K562 (cell line): ENCODE measurements around the gene C10orf90. TPM values are rescaled to one million over a fixed set of nuclear protein-coding genes. Genes with fewer than 3 reads are reported as not detected.

ENCODE experiments used
- ATAC-seq: fragments of 200-7000 bp; cut with Tn5 transposase; 3 replicates; pipeline ENCODE4 v1.9.1; 2020; ENCODE audit warnings: moderate library complexity
- BruUV-seq: library from RNA; stranded (reverse); fragments of 400-500 nt; replicated peaks from 2 replicates; lab custom pipeline; 2021; lab: Mats Ljungman, UMichigan
- CTCF ChIA-PET: fragments of 300-600 bp; formaldehyde crosslinking; extraction: SDS; loops from one replicate; lab custom pipeline; 2021; ENCODE audit warnings: low intra/inter-chr PET ratio; lab: Yijun Ruan, JAX
- POLR2A ChIA-PET: fragments of 300-600, 350-650 bp; sonication (Branson Sonifier 250); formaldehyde crosslinking; extraction: SDS; loops from one replicate; lab custom pipeline; 2021; ENCODE audit warnings: antibody characterized with exemption, inconsistent platforms; lab: Yijun Ruan, JAX
- DNase-seq, 4 experiments: peaks; one replicate each; pipeline versions ENCODE4 v3.0.0 to v3.0.0-alpha.2; 2011 to 2018; ENCODE audit warnings: low spot score in 3 of 4, mixed read lengths in 3 of 4; ENCODE audit errors: extremely low read depth in 1 of 4
- FAIRE-seq: peaks from 2 replicates; lab custom pipeline; 2011; peaks lifted over from hg19 to GRCh38; lab: Jason Lieb, UNC
- H2AFZ ChIP-seq: 2 replicates; pipeline ENCODE4 v1.6.0; 2011; ENCODE audit warnings: low read depth, low read length, control low read depth, inconsistent platforms
- H3K27ac ChIP-seq: fragments of 200-600 bp; 3 replicates; pipeline ENCODE4 v1.8.0; 2011; ENCODE audit warnings: low read depth, mild to moderate bottlenecking, control low read depth, inconsistent platforms, low read length, moderate library complexity, mixed read lengths; ENCODE audit errors: extremely low read depth
- H3K27me3 ChIP-seq, 2 experiments: fragments of 300-600 bp in 1 of 2; 2 replicates in 1 of 2; 3 replicates in 1 of 2; pipeline versions ENCODE4 v1.6.0 to v1.8.0; 2011; ENCODE audit warnings: inconsistent platforms in 2 of 2, low read length in 2 of 2, mild to moderate bottlenecking in 1 of 2, mixed read lengths in 1 of 2, moderate library complexity in 1 of 2; ENCODE audit not compliant: control insufficient read depth in 2 of 2, insufficient read depth in 2 of 2
- H3K36me3 ChIP-seq: fragments of 300-600 bp; 3 replicates; pipeline ENCODE4 v1.8.0; 2011; ENCODE audit warnings: mild to moderate bottlenecking, low read length, inconsistent platforms; ENCODE audit not compliant: control insufficient read depth, insufficient read depth
- H3K4me1 ChIP-seq, 2 experiments: fragments of 200-600 bp in 1 of 2; replicated peaks in 1 of 2; 2 replicates in 1 of 2; 3 replicates in 1 of 2; pipeline versions ENCODE4 v1.5.1 to v1.8.0; 2011; ENCODE audit warnings: inconsistent platforms in 2 of 2, low read length in 2 of 2, mild to moderate bottlenecking in 1 of 2, mixed read lengths in 1 of 2, moderate library complexity in 1 of 2; ENCODE audit not compliant: control insufficient read depth in 2 of 2, insufficient read depth in 2 of 2
- H3K4me2 ChIP-seq: 2 replicates; pipeline ENCODE4 v1.6.1; 2011; ENCODE audit warnings: low read length, control low read depth, inconsistent platforms, mixed read lengths; ENCODE audit not compliant: insufficient read depth
- H3K4me3 ChIP-seq: fragments of 200-600 bp; sonication (generic), shearing (Covaris generic); 2 replicates; pipeline ENCODE4 v1.5.1; 2016; ENCODE audit warnings: control low read depth, inconsistent platforms
- H3K79me2 ChIP-seq: fragments of 200-600 bp; 3 replicates; pipeline ENCODE4 v1.8.0; 2011; ENCODE audit warnings: low read length, inconsistent platforms; ENCODE audit not compliant: control insufficient read depth, insufficient read depth
- H3K9ac ChIP-seq, 2 experiments: 2 replicates each; pipeline versions ENCODE4 v1.6.0 to v1.6.1; 2011; ENCODE audit warnings: low read depth in 2 of 2, low read length in 2 of 2, control low read depth in 1 of 2, inconsistent platforms in 1 of 2, mild to moderate bottlenecking in 1 of 2, mixed read lengths in 1 of 2; ENCODE audit not compliant: insufficient read depth in 1 of 2
- H3K9me1 ChIP-seq: one replicate; pipeline ENCODE4 v1.6.0; 2011; ENCODE audit warnings: inconsistent platforms, mild to moderate bottlenecking, low read length, moderate library complexity; ENCODE audit not compliant: control insufficient read depth, insufficient read depth
- H3K9me3 ChIP-seq: replicated peaks from 2 replicates; pipeline ENCODE4 v1.5.1; 2011; ENCODE audit warnings: low read depth, low read length, inconsistent platforms; ENCODE audit not compliant: control insufficient read depth, insufficient read depth
- H4K20me1 ChIP-seq: replicated peaks from 2 replicates; pipeline ENCODE4 v1.6.1; 2011; ENCODE audit warnings: low read length, inconsistent platforms, mixed read lengths; ENCODE audit not compliant: control insufficient read depth, insufficient read depth
- CEBPZ ChIP-seq: fragments of 150-350 bp; IDR thresholded peaks from 2 replicates; pipeline ENCODE4 v1.6.1; 2014; ENCODE audit warnings: low read depth, mild to moderate bottlenecking, low read length, borderline replicate concordance
- GATAD2B ChIP-seq: fragments of 450-650 bp; IDR thresholded peaks from 2 replicates; pipeline ENCODE4 v1.6.1; 2017; ENCODE audit warnings: mild to moderate bottlenecking, borderline replicate concordance
- NCOA1 ChIP-seq: fragments of 450-650 bp; IDR thresholded peaks from 2 replicates; pipeline ENCODE4 v1.6.1; 2016; ENCODE audit warnings: low read depth
- NFIC ChIP-seq: fragments of 450-650 bp; IDR thresholded peaks from 2 replicates; pipeline ENCODE4 v1.6.1; 2017; ENCODE audit warnings: mild to moderate bottlenecking, inconsistent platforms
- RFX7 ChIP-seq: fragments of 250-450 bp; sonication (Bioruptor Pico); IDR thresholded peaks from 2 replicates; pipeline ENCODE4 v1.5.1; 2021; ENCODE audit warnings: mild to moderate bottlenecking
- SIX5 ChIP-seq, 2 experiments: IDR thresholded peaks; 2 replicates each; pipeline ENCODE4 v1.6.1; 2011; ENCODE audit warnings: low read length in 2 of 2, borderline replicate concordance in 1 of 2, low read depth in 1 of 2, mild to moderate bottlenecking in 1 of 2, moderate library complexity in 1 of 2; ENCODE audit not compliant: insufficient read depth in 1 of 2
- SRSF3 ChIP-seq: fragments of 200-400 bp; formaldehyde crosslinking; IDR thresholded peaks from 2 replicates; pipeline ENCODE4 v1.6.1; 2016; ENCODE audit warnings: mild to moderate bottlenecking, low read length, moderate library complexity; ENCODE audit not compliant: insufficient read depth
- THAP12 ChIP-seq: fragments of 250-450 bp; sonication (Bioruptor Pico); IDR thresholded peaks from 2 replicates; pipeline ENCODE4 v1.9.0; 2021; ENCODE audit warnings: mild to moderate bottlenecking, inconsistent platforms
- ZNF174 ChIP-seq: fragments of 250-450 bp; sonication (Bioruptor Pico); IDR thresholded peaks from 2 replicates; pipeline ENCODE4 v1.4.0; 2020; ENCODE audit warnings: mild to moderate bottlenecking
- ZNF23 ChIP-seq: fragments of 250-450 bp; sonication (Bioruptor Pico); IDR thresholded peaks from 2 replicates; pipeline ENCODE4 v1.4.0; 2020; ENCODE audit warnings: mild to moderate bottlenecking
- ZNF584 ChIP-seq: fragments of 200-800 bp; sonication (Bioruptor generic); IDR thresholded peaks from 2 replicates; pipeline ENCODE4 v1.6.1; 2016; ENCODE audit warnings: low read depth, mild to moderate bottlenecking, missing genetic modification characterization, missing compliant biosample characterization
- WGBS: fragments of 100-300 bp; shearing (Covaris generic); methylation state at CpG from one replicate; pipeline ENCODE4 v1.1.6; 2016; ENCODE audit warnings: low coverage, mixed read lengths; ENCODE audit not compliant: insufficient coverage; ENCODE audit errors: missing lambda C conversion rate; 5-methylcytosine and 5-hydroxymethylcytosine counted together
- in situ Hi-C: fragments of 300-500 bp; cut with MboI; formaldehyde crosslinking; loops from 4 replicates; pipeline ENCODE4 v1.15.0; 2018; ENCODE audit warnings: inconsistent platforms, mixed read lengths
- intact Hi-C: fragments of 100-400 bp; cut with micrococcal nuclease; formaldehyde crosslinking; loops from 2 replicates; pipeline ENCODE4 v1.14.2; 2022
- polyA plus RNA-seq, 8 experiments: library from polyadenylated mRNA; depleted of rRNA in 4 of 8; stranded (reverse) in 5 of 8; unstranded in 3 of 8; fragments of >200 nt; fragmentation: Nextera tagmentation in 2 of 8; fragmentation: Illumina TruSeq in 1 of 8; extraction: Ambion mirVana in 2 of 8; extraction: Trizol in 1 of 8; gene quantifications; 2 replicates each; pipeline versions ENCODE4 v1.2.1 to v1.2.3, GENCODE V29; 2011 to 2014; ENCODE audit warnings: inconsistent platforms in 1 of 8, missing spikeins in 1 of 8
- total RNA-seq, 7 experiments: library from RNA; depleted of rRNA in 6 of 7; stranded (reverse); fragments of >200 nt in 6 of 7; fragmentation: Illumina TruSeq in 2 of 7; extraction: Trizol in 2 of 7; gene quantifications; 2 replicates each; pipeline versions ENCODE4 v1.2.1 to v1.2.3, GENCODE V29; 2011 to 2021; ENCODE audit warnings: low replicate concordance in 1 of 7

C10orf90 gene
- total and polyA plus RNA-seq, 9 of the 15 experiments (the other 6 are each of a cell fraction or from before 2014, with no cell fraction given) = not detected

- no TSS peak for BruUV-seq
- intact Hi-C loops (no loop called here), in situ Hi-C loops (no loop called here)
- WGBS = 1% methylated on average over 9 of the region's 11 CpGs
- Histone ChIP-seq H3K9me3 (no peaks in the 10 kb centered on the region), H3K4me3 (no peak overlapping the region), H2AFZ (no peak overlapping the region), H4K20me1 (no peaks in the 10 kb centered on the region), H3K36me3 (no peaks in the 10 kb centered on the region), H3K4me2 (no peak overlapping the region), H3K9me1 (no peaks in the 10 kb centered on the region), H3K9ac (no peak overlapping the region), H3K27me3 (no peaks in the 10 kb centered on the region), H3K79me2 (no peaks in the 10 kb centered on the region), H3K4me1 (no peaks in the 10 kb centered on the region), H3K27ac (no peak overlapping the region)
- DNase-seq = no peak
- ATAC-seq = no peak
- CTCF ChIA-PET = no interaction called here
- FAIRE-seq = no peak
- POLR2A ChIA-PET = no interaction called here
- TF ChIP-seq ZNF174 (CRISPR knock-in tag) (no peak), THAP12 (CRISPR knock-in tag) (no peak), CEBPZ (no peak), GATAD2B (no peak), ZNF23 (no peak), SIX5 (IDR thresholded peaks at IDR 0.05; ENCODE audit: borderline replicate concordance in 1 of 2, insufficient read depth in 1 of 2, low read depth in 1 of 2, low read length in 2 of 2) (no peak), RFX7 (CRISPR knock-in tag) (no peak), SRSF3 (no peak), NFIC (no peak), NCOA1 (no peak), ZNF584 (no peak)
These were observed 194.2 kb downstream of the C10orf90 start for GRCh38 chr10:126476246-126476645.
